Right hindlimb (tissue), 1 donor: ENCODE data around the gene LAMA5.

ENCODE experiments used
- DNase-seq: peaks from one replicate; pipeline ENCODE4 v3.0.0-alpha.2; 2018

LAMA5 gene

GRCh38 chr20:62358171-62359042, 8.7 kb downstream of the LAMA5 start:
- peak; percentile 52 for DNase-seq

- peak; percentile 29 for DNase-seq
Observed at GRCh38 chr20:62357681-62358080, 9.4 kb downstream of the LAMA5 start.

DNA sequence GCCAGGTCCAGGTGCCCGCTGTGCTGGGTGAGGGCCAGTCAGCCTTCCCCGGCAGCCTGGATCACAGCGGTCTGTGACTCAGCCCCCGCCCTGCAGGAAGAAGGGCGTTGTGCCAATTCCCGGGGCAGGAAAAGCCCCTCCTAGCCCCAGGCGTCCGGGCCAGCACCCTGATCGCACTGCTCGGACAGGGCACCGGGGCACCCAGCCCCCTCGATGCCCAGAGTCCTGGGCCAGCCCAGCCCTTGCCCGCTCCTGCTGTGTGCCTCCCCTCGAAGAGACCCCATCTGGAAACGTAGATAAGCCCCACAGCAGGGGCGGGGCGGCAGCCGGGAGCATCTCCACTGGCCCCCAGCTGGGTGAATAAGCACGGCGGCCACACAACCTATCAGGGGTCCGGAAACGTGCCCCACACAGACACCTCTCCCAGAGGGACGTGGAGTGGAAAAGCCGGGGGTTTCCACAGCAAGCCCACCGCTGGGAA, 9.9 kb downstream of the LAMA5 start:
- peak; percentile 58 for DNase-seq

DNA sequence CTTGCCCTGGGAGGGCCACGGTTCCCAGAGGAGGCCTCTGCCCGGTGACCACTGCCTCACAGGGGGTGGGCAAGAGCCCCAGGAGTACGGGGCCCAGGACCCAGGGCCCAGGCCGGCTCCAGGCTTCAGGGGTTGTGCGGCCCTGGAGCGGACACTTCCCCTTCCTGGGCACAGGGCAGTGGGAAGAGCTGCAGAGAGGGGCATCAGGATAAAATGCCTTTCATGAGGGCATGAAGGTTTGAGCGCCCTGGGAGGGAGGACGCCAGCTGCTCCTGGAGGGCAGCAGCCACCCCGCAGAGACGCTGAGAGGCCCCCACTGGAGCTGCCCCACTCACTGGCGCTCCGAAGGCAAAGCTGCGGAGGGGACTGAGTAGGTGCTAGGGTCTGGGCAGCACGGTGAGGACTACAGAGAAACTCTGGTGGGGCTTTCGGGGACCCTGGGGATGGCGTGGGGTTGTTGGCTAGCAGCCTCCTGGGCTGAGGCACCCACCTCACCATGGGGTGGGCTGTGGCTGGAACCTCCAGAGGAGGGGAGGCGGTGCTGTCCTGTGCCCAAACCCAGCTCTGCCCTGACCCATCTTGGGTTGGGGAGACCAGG, 10.4 kb downstream of the LAMA5 start:
- DNase-seq = no peak

DNA sequence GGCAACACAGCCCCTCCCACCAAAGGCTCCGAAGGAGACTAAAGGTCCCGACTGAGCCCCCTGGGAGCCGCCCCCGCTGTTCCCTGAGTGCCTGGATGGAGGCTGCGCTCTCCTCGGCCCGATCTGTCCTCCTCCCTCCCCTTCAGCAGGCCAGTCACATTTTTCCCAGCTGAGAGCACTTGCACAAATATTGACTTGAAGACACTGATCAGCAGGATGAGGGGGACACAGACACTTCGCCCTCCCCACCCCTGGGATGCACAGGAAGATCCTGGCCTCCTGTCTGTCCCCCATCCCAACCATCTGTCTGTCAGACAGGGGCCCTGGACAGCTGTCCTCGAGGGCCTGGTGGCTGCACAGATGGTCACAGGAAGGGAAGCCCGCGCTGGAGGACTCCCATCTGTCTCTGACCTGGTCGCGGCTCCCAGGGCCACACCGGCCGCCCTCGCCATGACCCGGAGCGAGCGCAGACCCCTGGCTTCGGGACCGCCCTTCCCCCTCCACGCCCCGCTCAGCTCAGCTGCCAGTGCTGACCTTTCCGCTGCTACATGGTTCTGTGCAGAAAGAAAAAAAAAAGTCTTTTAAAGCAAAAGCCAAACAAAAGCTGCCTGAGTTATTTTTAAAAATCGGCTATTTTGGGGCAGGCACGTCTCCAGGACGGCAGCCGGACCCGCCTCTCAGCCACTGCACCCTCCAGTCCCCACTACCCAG, 11.1 kb downstream of the LAMA5 start:
- peak; percentile 61 for DNase-seq

DNA sequence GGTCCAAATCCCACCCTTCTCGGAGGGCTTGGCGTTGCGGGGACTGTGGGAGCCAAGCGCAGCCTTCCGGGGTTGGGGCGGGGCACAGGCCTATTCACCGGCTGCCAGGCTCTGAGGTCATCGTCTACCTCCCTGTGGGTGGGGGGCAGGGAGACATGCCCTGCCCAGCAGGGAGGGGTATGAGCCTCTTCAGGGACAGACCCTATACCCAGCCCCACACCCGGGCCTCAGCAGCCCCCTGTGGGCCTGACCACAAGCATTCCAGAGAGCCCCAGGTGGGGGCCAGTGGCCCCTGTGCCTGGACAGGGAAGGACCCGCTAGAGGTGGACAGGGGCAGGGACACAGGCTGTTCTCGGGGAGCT, 11.6 kb downstream of the LAMA5 start:
- peak; percentile 36 for DNase-seq

- DNase-seq = peak; percentile 20
Observed at GRCh38 chr20:62354811-62355341, 12.2 kb downstream of the LAMA5 start.

GRCh38 chr20:62354031-62354808, 12.9 kb downstream of the LAMA5 start:
- peak; percentile 15 for DNase-seq

DNA sequence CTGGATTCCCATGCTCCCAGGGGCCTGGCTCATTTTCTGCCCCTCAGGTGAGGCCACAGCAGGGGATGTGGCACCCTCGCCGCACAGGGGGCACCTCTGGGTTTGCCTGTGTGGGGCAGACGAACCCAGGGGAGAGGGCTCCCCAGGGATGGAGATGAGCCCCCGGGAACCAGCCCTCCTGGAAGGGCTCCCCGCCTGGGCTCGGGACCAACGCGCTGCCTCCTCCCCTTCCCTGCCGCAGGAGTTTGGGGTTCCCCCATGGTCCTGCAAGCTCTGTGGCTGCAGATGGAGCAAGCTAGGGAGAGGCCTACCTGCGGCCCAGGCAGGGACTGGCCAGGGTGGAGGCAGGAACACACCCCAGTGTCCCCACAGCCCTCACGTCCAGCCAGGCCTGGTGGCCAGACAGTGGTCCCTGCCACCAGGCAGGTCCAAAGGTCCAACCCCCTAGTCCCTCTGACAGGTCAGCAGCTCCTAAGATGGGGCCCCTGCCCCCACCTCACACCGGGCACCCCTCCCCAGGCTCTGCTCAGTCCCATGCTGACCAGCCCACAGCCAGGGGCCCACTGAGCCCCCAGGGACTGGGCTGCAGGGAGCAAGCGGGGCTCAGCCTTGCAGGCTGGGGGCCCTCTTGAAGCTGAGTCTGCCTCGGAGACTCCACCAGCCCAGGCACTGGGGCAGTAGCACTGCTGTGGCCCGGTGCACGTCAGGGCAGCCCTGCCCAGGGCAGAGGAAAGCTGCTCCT, 13.7 kb downstream of the LAMA5 start:
- peak; percentile 18 for DNase-seq

- DNase-seq = peak; percentile 35
Observed at GRCh38 chr20:62352402-62353288, 14.5 kb downstream of the LAMA5 start.

GRCh38 chr20:62351469-62352401, 15.4 kb downstream of the LAMA5 start:
- DNase-seq = peak; percentile 17

- peak; percentile 19 for DNase-seq
Observed at GRCh38 chr20:62350629-62351422, 16.3 kb downstream of the LAMA5 start.

DNA sequence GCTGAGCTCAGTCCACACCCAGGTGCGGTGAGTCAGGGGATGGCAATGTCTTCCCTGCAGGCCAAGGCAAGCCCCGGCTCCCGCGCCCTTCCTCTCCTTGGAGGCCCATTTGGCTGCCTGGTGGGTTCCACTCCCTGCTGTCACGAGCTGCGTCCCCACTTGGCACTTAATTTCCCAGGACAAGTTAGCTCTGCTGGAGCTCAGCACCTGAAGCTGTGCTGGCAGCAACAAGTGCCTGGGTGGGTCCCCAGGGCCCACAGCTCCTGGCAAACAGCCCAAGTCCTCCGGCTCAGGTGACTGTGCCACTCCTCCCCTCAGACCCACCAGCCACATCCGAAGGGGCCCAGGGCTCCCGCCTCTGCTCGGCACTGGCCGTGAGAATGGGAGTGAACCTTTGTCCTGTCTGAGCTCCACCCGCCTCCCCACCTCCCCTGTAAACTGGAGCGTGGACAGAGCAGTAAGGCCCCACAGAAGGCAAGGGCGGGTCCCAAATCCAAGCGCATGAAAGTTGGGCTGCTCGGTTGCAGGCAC, 16.9 kb downstream of the LAMA5 start:
- peak; percentile 12 for DNase-seq

- DNase-seq = no peak
Observed at GRCh38 chr20:62349556-62350097, 17.5 kb downstream of the LAMA5 start.

DNA sequence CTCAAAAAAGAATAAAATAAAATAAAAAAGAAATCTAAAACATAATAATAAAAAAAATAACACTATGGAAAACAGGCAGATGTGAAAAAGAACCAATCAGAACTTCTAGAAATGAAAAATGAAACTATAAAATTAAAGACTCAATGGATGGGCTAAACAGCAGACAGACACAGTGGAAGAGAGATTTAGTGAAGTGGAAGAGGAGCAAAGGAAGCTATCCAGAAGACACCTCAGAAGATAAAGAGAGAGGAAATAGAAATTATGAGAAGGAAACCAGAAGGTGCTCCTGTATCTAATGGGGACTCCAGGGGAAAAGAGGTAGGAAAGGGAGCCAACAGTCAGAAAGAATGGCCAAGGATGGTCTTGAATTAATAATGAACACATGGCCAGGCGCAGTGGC, 18.5 kb downstream of the LAMA5 start:
- DNase-seq = no peak

DNA sequence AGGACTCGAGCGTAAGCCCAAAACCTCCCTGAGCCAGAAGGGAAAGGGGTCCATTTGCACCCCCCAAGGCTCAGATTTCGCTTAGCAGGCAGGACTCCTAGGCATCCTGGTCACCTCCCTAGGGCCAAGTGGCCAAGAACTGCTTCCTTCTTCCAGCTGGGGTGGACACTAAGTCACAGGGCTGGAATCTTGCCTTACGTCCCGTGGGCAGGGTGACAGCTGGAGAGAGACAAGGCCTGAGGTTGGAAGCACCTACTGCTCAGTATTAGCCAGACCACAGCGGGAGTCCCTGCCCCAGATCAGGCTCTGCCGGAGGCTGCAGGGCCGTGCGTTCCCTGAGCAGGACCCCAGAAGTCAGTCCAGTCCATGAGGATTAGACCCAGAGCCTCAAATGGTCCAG, 19.7 kb downstream of the LAMA5 start:
- DNase-seq = no peak

- no peak for DNase-seq
Observed at GRCh38 chr20:62347151-62347404, 20.0 kb downstream of the LAMA5 start.

DNA sequence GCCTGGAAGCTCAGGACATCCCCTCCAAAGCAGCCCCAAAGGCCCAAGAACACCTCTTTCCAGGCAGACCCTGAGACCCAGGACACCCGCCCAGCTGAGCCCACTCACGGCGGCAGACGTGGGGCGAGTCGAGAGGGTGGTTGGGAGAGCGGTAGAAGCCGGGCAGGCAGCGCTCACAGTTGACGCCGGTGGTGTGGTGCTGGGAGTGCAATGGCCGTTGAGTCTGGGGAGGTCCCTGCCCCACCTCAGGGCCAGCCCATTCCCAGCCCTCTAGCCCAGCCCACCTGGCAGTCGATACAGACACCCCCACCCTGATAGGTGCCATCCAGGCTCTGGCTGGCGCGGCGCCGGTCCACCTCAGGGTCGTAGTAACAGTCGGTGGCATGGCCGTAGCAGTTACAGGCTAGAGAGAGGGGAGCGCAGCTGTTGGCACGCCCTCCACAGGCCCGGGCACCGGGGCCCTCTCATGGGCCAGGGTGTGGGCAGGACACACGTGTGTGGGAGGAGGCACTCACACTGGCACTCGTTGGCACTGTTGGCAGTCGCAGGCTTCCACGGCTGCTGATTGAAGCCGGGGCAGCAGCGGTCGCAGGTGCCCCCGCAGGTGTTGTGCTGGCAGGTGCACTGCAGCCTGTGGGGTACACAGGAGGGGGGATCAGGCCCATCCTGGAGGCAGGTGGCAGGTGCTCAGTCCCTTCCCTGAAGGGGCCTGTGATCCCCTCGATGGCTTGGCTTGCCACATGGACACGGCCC, 20.5 kb downstream of the LAMA5 start:
- DNase-seq = peak; percentile 17
